ENCODE measurements around the gene CHRDL2. TPM values are rescaled to one million over a fixed set of nuclear protein-coding genes. Genes with fewer than 3 reads are reported as not detected.

The CHRDL2 gene
- total RNA-seq, 1 experiment from 2014 or later, result 7.7 TPM

- Histone ChIP-seq H3K27ac (ENCODE audit: low read depth, low read length, poor library complexity, severe bottlenecking) (no peak overlapping the region), H3K4me3 (ENCODE audit: low read depth, low read length, poor library complexity, severe bottlenecking) (no peak overlapping the region), H3K36me3 (ENCODE audit: insufficient read depth, low read length, poor library complexity, severe bottlenecking) (no peaks in the 10 kb centered on the region), H3K27me3 (replicated peaks; ENCODE audit: insufficient read depth, low read depth, low read length, poor library complexity) (no peaks in the 10 kb centered on the region), H3K4me1 (ENCODE audit: insufficient read depth, low read length, poor library complexity, severe bottlenecking) (no peaks in the 10 kb centered on the region), H3K9me3 (ENCODE audit: low read depth, low read length, poor library complexity, severe bottlenecking) (no peaks in the 10 kb centered on the region)
- DNase-seq (ENCODE audit: low spot score), result no peak
- TF ChIP-seq EZH2 (IDR thresholded peaks at IDR 0.05; ENCODE audit: borderline replicate concordance, low read depth, low read length, poor library complexity, severe bottlenecking) (no peak), CTCF (conservative IDR thresholded peaks at IDR 0.05; ENCODE audit: low read depth, low read length) (no peak)
- CTCF ChIA-PET, result no interaction called here
- BruUV-seq (replicated peaks), result no TSS peak
- POLR2A ChIA-PET (ENCODE audit: low non-redundant PET), result no interaction called here
- intact Hi-C loops (cut with micrococcal nuclease; ENCODE audit: unreplicated experiment), result loop anchor here (10.0 kb wide), 1 partner anchor 431 kb away; no protein-coding TSS in a partner anchor
Measured at GRCh38 chr11:74685338-74685737, 45.9 kb downstream of the CHRDL2 start.

GRCh38 chr11:74684661-74685060 lies 46.6 kb downstream of the CHRDL2 start:
- BruUV-seq (replicated peaks), result no TSS peak
- Histone ChIP-seq H3K27ac (ENCODE audit: low read depth, low read length, poor library complexity, severe bottlenecking) (no peak overlapping the region), H3K9me3 (ENCODE audit: low read depth, low read length, poor library complexity, severe bottlenecking) (no peaks in the 10 kb centered on the region), H3K27me3 (replicated peaks; ENCODE audit: insufficient read depth, low read depth, low read length, poor library complexity) (no peaks in the 10 kb centered on the region), H3K4me1 (ENCODE audit: insufficient read depth, low read length, poor library complexity, severe bottlenecking) (no peaks in the 10 kb centered on the region), H3K4me3 (ENCODE audit: low read depth, low read length, poor library complexity, severe bottlenecking) (no peak overlapping the region), H3K36me3 (ENCODE audit: insufficient read depth, low read length, poor library complexity, severe bottlenecking) (no peaks in the 10 kb centered on the region)
- ChIA-PET CTCF (no interaction called here), POLR2A (ENCODE audit: low non-redundant PET) (no interaction called here)
- intact Hi-C loops (cut with micrococcal nuclease; ENCODE audit: unreplicated experiment), result loop anchor here (10.0 kb wide), 1 partner anchor 430 kb away; no protein-coding TSS in a partner anchor
- TF ChIP-seq CTCF (conservative IDR thresholded peaks at IDR 0.05; ENCODE audit: low read depth, low read length) (no peak), EZH2 (IDR thresholded peaks at IDR 0.05; ENCODE audit: borderline replicate concordance, low read depth, low read length, poor library complexity, severe bottlenecking) (no peak)
- DNase-seq (ENCODE audit: low spot score), result no peak

DNA sequence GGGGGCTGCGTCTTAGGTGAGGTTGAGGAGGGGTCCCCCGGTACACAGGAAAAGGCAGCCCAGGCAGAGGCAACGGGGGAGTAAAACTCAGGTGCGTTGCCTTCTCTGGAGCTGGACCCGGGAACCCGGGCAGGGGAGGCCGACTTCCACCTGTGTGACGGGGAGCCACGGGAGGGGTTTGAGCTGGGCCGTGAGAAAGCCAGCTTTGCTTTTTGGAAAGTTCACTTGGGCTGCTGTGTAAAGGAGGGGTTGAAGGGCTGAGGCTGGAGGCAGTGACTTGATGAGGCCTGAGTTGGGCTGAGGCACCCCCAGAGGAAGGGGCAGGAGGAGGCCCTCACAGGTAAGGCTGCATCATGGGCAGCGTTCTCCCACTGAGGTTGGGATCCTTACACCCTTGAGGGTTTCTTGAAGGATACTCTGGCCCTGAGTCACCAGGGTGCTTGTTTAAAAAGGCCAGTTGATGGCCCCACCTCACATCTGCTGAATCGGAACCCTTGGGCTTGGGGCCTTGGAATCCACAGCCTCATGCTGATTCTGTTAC lies 47.2 kb downstream of the CHRDL2 start:
- no peaks in the 10 kb centered on the region for H3K36me3 ChIP-seq (ENCODE audit: insufficient read depth, low read length, poor library complexity, severe bottlenecking)
- peak overlapping the region; percentile 47 for H3K4me3 ChIP-seq (ENCODE audit: low read depth, low read length, poor library complexity, severe bottlenecking)
- no peaks in the 10 kb centered on the region for H3K27me3 ChIP-seq (replicated peaks; ENCODE audit: insufficient read depth, low read depth, low read length, poor library complexity)
- intact Hi-C loops (cut with micrococcal nuclease; ENCODE audit: unreplicated experiment), result loop anchor here (10.0 kb wide), 1 partner anchor 429 kb away; no protein-coding TSS in a partner anchor
- ChIA-PET POLR2A (ENCODE audit: low non-redundant PET) (no interaction called here), CTCF (no interaction called here)
- TF ChIP-seq CTCF (conservative IDR thresholded peaks at IDR 0.05; ENCODE audit: low read depth, low read length) (no peak), EZH2 (IDR thresholded peaks at IDR 0.05; ENCODE audit: borderline replicate concordance, low read depth, low read length, poor library complexity, severe bottlenecking) (no peak)
- no peaks in the 10 kb centered on the region for H3K9me3 ChIP-seq (ENCODE audit: low read depth, low read length, poor library complexity, severe bottlenecking)
- no peaks in the 10 kb centered on the region for H3K4me1 ChIP-seq (ENCODE audit: insufficient read depth, low read length, poor library complexity, severe bottlenecking)
- H3K27ac ChIP-seq (ENCODE audit: low read depth, low read length, poor library complexity, severe bottlenecking), result no peak overlapping the region
- no TSS peak for BruUV-seq (replicated peaks)
- no peak for DNase-seq (ENCODE audit: low spot score)

Data from A673 (cell line).